ENCODE data around the gene OS9. TPM values are rescaled to one million over a fixed set of nuclear protein-coding genes. Genes with fewer than 3 reads are reported as not detected.

OS9 gene
- total and polyA plus RNA-seq, 9 of the 15 experiments (the other 6 are each of a cell fraction or from before 2014, with no cell fraction given) = 4.6 to 105 (median 89.5) TPM

- Histone ChIP-seq H3K4me2 (ENCODE audit: insufficient read depth, low read length) (peak overlapping the region; percentile 88), H2AFZ (ENCODE audit: low read depth, low read length) (peak overlapping the region; percentile 90), H3K27me3 (ENCODE audit: control insufficient read depth in 2 of 2, insufficient read depth in 2 of 2, low read length in 2 of 2) (peaks cover 0 to 12% of the 10 kb centered on the region in 2 experiments; a peak in 2 of 5 replicates), H3K4me1 (replicated peaks in 1 of 2; ENCODE audit: control insufficient read depth in 2 of 2, insufficient read depth in 2 of 2, low read length in 2 of 2) (peaks cover 7 to 13% of the 10 kb centered on the region in 2 experiments; a peak in 3 of 5 replicates), H3K79me2 (ENCODE audit: control insufficient read depth, insufficient read depth, low read length) (peaks cover 8% of the 10 kb centered on the region; the same call in 1 of the 3 replicates), H3K9me1 (ENCODE audit: control insufficient read depth, insufficient read depth, low read length) (no peaks in the 10 kb centered on the region), H3K9me3 (replicated peaks; ENCODE audit: control insufficient read depth, insufficient read depth, low read depth, low read length) (no peaks in the 10 kb centered on the region), H3K9ac (ENCODE audit: insufficient read depth in 1 of 2, low read depth in 2 of 2, low read length in 2 of 2) (peak overlapping the region in 1 of 2 experiments; percentile 88; a peak in 2 of 4 replicates), H3K27ac (ENCODE audit: extremely low read depth, low read depth, low read length) (peak overlapping the region; percentile 84), H3K36me3 (ENCODE audit: control insufficient read depth, insufficient read depth, low read length) (peaks cover 29% of the 10 kb centered on the region), H4K20me1 (replicated peaks; ENCODE audit: control insufficient read depth, insufficient read depth, low read length) (no peaks in the 10 kb centered on the region), H3K4me3 (no peak overlapping the region; the same call in 1 of the 2 replicates)
- FAIRE-seq (no peak), DNase-seq (ENCODE audit: extremely low read depth in 1 of 4, low spot score in 3 of 4) (no peak), ATAC-seq (no peak)
- TF ChIP-seq SMAD3 (CRISPR knock-in tag; conservative IDR thresholded peaks at IDR 0.05) = no peak
- TF ChIP-seq PCBP1 (IDR thresholded peaks at IDR 0.05; ENCODE audit: low read depth, low read length, poor library complexity, severe bottlenecking) = no peak
- no peak for TF ChIP-seq ZBTB34 (CRISPR knock-in tag; IDR thresholded peaks at IDR 0.05)
- no peak for TF ChIP-seq ZBTB2 (IDR thresholded peaks at IDR 0.05)
- no peak for TF ChIP-seq GABPA (tag; conservative IDR thresholded peaks at IDR 0.05; ENCODE audit: low read depth)
- ChIA-PET CTCF (ENCODE audit: low intra/inter-chr PET ratio) (no interaction called here), POLR2A (interaction anchor here (1.0 to 2.5 kb wide), 3 partner anchors 8 to 223 kb away, joined by 4 to 15 read pairs (median 6); partner anchors contain the start of gene DDIT3)
- in situ Hi-C loops (cut with MboI) (loop anchor here (10.0 kb wide), 1 partner anchor 429 kb away; no protein-coding TSS in a partner anchor), intact Hi-C loops (cut with micrococcal nuclease) (no loop called here)
- no TSS peak for BruUV-seq (replicated peaks)
- 67% methylated on average over 2 of the region's 2 CpGs for WGBS (ENCODE audit: insufficient coverage, low coverage, missing lambda C conversion rate)
Observed at GRCh38 chr12:57743769-57744168, 49.8 kb downstream of the OS9 start.
